Heart left ventricle (tissue), 13 donors: ENCODE measurements around the gene FLACC1.

Source experiments
- CTCF ChIP-seq, 12 donors: fragments of 200-600 bp; sonication (generic) in 4 of 12; IDR thresholded peaks; one replicate each; pipeline versions ENCODE4 v1.5.0 to v1.8.0; 2018 to 2022; ENCODE audit warnings: antibody characterized with exemption in 12 of 12, mild to moderate bottlenecking in 5 of 12
- POLR2A ChIP-seq, 2 donors: fragments of 450-650 bp; IDR thresholded peaks; one replicate each; pipeline ENCODE4 v1.6.1; 2017; ENCODE audit warnings: antibody characterized with exemption in 2 of 2, mild to moderate bottlenecking in 2 of 2, moderate library complexity in 2 of 2
- donor health status: ischemic (EF 13 %, LVEDD 7.1; RV severe dilation, severe dysfunction).
- donor health status: DM: no; HTN: yes; CAD: no.
- donor health status: DM: no; HTN: no; CAD: no.
- donor health status: ischemic (EF 25% LVEDD 6.9; RV normal size, moderate dysfunction).
- donor health status: ischemic (EF 25% LVEDD 5.7; RV mildly dilated, moderate dysfunction).
- donor health status: ischemic (EF 35%, LVEDD 5.7; RV mildly dilated, moderate dysfunction).
- donor health status: nonischemic (EF 11% LVEDD 7.7; RV severe dilation, severe dysfunction).
- donor health status: DM: yes; HTN: yes; CAD: no.
- donor health status: PGD.
- donor health status: ischemic (EF 29% LVEDD 5.4; RV normal size, mild dysfunction).
- donor health status: nonischemic (EF 23%, LVEDD 6.1; RV moderate dilation, normal function).

- TF ChIP-seq POLR2A (IDR thresholded peaks at IDR 0.05) (no peak), CTCF (IDR thresholded peaks at IDR 0.05) (no peak)
Measured at GRCh38 chr2:201396595-201396994, 39.5 kb upstream of the FLACC1 start.
